Regular cardiac myocyte (primary cell): Measurements from ENCODE around the gene C10orf62. TPM values are rescaled to one million over a fixed set of nuclear protein-coding genes. Genes with fewer than 3 reads are reported as not detected.

ENCODE experiments used
- total RNA-seq: library from RNA; depleted of rRNA; stranded (reverse); fragments of >200 nt; gene quantifications from 2 replicates; pipeline ENCODE4 v1.2.3, GENCODE V29; 2014

Gene C10orf62, protein sequence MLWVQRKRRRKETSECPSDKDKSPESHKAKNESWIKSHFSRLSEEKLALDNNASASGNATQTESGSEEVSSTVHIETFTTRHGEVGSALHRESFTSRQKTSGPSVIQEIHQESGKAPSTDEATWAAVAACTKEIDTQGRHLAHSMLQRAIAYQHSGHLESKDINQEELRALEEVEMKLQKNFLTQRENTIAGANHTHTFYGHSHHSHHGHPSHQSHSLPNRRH
- total RNA-seq: 0.19 TPM in 1 of 2 replicates, not detected in the other

DNA sequence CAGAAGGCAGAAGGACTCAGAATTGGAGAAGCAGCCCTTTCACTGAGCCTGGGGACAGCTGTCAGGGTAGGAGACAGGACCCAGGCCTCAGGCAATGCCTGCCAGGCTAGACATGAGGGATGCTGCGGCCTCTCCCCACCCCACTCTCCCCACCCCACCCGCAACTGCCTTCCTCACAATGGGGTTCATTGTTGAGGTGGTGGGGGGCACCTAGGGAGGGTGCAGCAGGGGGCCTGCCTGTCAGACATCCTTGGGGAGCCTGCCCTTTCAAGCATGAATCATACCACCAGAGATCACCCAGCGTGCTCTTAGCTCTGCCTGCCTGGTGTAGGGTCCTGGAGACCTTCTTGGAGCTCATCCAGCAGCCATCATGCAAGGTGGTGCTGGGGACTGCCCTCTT, at the start of gene C10orf62:
C10orf62 (plus strand) TSS at position 243 of the 400 bp plus-strand sequence. CDS start 177 bp downstream, outside the sequence.

DNA sequence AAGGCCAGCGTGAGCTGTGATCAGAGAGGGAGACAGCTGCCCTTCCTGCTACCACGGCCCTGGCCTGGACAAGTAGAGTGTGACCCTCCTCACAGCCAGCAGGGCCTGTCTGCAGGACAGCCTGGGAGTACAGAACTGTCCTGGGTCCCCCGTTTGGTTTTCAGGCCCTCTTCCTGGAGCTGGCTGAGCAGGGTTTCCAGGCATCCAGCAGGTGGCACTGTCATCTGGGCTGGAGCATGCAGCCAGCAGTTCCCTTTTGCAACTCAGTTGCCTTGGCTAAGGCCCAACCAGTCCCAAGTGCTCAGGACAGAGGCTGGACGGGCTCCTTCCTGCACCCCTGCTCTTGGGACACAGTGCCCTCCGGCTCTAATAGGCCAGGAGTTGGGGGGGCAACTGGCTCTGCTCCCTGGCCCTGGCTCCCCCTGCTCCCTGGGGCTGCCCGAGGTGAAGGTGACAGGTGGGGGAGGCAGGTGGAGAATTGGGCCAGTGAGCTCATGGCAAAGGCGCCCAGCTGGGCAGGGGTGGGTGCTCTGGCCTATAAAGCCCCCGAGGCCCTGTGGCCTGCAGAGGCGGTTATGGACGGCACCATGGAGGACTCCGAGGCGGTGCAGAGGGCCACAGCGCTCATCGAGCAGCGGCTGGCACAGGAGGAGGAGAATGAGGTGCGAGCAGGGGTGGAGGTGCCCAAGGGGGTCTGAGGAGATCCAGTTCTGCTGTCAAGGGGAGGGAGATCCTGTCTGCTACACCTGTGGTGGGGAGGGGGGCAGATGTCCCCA, 17.1 kb upstream of the C10orf62 start, which contains the start of gene ANKRD2:
ANKRD2 (plus strand) TSS at position 566 of the 776 bp plus-strand sequence; CDS start at position 576, 10 bp downstream.

DNA sequence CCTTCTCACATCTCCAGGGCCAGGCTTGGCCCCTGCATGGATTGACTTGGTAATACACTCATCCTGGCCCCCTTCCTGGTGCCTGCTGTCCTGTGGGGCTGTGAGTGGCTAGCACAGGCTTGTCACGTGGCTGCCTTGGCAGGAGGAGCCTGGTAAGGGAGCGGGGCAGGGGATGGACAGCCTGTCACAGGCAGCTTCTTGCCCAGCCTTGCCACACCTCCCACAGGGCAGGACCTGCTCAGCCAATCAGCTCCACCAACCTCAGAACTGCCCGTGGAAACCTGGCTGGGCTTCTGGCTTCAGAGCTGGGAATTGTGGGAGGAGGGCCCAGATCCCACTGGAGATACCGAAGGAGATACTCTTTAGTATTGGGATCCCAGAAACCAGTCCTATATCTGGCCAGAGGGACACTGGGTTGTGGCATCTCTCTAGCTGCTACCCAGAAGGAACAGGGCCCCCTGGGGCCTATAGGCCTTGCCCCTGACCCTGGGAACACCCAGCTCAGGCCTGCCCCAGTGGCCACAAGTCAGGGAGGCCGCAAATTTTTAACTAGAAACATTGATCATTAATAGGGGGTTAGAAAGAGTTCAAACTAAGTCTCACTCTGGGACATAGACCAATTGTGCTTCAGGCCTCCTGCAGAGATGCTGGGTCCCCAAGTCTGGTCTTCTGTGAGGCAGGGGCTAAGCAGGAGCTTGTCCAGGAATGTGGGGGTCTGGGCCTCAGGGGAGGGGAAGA, 5.3 kb upstream of the C10orf62 start, which contains the start of gene HOGA1:
HOGA1 (plus strand) TSS at position 330 of the 738 bp plus-strand sequence; CDS start at position 645, 315 bp downstream.

DNA sequence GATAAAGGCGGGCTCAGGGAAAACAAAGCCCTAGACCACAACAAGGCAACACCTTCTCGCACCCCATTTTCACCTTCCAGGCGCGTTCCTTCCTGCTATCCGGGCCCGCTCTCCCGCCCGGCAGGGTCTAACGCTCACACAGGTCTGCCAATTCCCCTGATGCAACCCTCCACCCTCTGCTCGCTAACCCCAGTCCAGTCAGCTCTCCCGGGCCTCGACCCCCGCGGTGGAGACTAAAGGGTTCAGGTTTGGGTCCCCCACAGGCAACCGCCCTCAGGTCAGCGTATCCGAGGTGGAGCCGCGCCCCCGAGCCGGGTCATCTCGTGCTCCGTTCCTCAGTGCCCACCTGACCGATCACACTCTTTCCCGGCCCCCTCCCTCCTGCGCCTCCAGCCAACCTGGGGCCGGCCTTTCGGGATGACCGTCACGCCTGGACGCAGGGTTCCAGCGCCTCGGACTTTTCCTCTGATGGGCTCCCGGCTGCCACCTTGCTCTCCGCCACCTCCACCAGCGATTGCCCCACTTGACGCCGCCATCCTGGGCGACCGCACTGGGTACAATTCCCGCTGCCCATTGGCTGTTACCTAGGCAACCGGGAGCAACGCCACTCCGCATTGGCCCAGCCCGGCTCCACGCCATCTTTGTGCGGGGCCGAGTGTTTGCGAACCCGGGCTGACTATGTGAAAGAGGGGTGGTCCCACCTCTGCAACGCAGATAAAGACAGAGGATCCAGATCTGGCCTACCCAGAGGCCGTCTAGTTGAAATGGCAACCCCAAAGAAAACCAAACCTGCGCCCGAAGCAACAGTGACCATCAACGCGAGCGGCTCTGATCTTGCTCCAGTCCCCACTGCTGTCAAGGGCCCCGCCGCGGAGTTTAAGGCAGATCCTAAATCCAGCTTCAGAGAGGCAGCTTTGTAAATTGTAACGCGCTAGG, 43.7 kb downstream of the C10orf62 start, which contains the start of gene MORN4:
MORN4 (minus strand) TSS at position 552 of the 936 bp plus-strand sequence. CDS start 13,847 bp downstream, outside the sequence.

DNA sequence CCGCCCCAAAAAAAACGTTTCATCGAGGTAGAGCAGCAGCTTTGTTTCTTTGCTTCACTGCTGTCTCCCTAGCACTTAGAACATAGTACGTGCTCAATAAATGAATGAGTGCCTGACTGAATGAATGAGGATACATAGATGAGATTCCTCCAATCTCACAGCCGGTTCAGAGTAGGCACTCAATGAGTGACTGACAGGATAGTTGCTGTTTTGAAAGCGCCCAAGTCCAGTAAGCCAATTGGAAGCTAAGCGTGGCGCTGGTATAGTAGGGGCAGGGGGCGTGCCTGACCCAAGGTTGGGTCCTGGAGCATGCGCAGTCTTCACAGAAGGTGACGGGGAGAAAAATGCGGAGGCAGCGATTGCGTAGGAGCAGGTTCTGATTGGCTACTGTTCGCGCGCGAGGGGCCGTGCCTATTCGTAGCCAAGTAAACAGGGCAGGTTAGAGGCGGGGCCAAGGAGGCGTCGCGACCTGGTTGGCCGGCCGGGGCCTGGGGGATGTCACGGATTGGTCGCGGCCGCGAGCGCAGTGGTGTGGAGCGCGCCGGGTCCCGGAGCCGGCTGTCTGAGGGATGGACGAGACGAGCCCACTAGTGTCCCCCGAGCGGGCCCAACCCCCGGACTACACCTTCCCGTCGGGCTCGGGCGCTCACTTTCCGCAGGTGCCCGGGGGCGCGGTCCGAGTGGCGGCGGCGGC, 50.8 kb downstream of the C10orf62 start, which contains the start of gene PI4K2A:
PI4K2A (plus strand) TSS at position 498 of the 694 bp plus-strand sequence; CDS start at position 570, 72 bp downstream.

Other genes with a start within 250 kb of the C10orf62 start
- 14.7 and 38.3 TPM in 2 replicates for gene RRP12, start 188.4 kb upstream of the C10orf62 start, total RNA-seq
- gene PGAM1, start 163.5 kb upstream of the C10orf62 start, total RNA-seq: 489 and 612 TPM in 2 replicates
- 36.1 and 39.3 TPM in 2 replicates for gene EXOSC1, start 143.7 kb upstream of the C10orf62 start, total RNA-seq
- 36.6 and 80.9 TPM in 2 replicates for gene ZDHHC16, start 143.5 kb upstream of the C10orf62 start, total RNA-seq
- gene MMS19, start 91.3 kb upstream of the C10orf62 start, total RNA-seq: 64.6 and 77.5 TPM in 2 replicates
- 16.9 and 31.4 TPM in 2 replicates for gene UBTD1, start 90.8 kb upstream of the C10orf62 start, total RNA-seq
- gene ANKRD2, start 16.9 kb upstream of the C10orf62 start, total RNA-seq: 0.85 and 2.5 TPM in 2 replicates
- gene HOGA1, start 5.3 kb upstream of the C10orf62 start, total RNA-seq: 0.56 and 0.58 TPM in 2 replicates
- 3.7 and 5.8 TPM in 2 replicates for gene MORN4, start 43.8 kb downstream of the C10orf62 start, total RNA-seq
- 20.1 and 21.4 TPM in 2 replicates for gene PI4K2A, start 51.0 kb downstream of the C10orf62 start, total RNA-seq
- gene AVPI1, start 97.5 kb downstream of the C10orf62 start, total RNA-seq: 15.3 and 27.6 TPM in 2 replicates
- gene MARVELD1, start 124.0 kb downstream of the C10orf62 start, total RNA-seq: 15.5 and 22.8 TPM in 2 replicates
- 21.3 and 29.6 TPM in 2 replicates for gene ZFYVE27, start 147.4 kb downstream of the C10orf62 start, total RNA-seq
- not detected in 2 replicates for gene SFRP5, start 182.3 kb downstream of the C10orf62 start, total RNA-seq